ENCODE measurements around the gene SMARCC2. TPM values are rescaled to one million over a fixed set of nuclear protein-coding genes. Genes with fewer than 3 reads are reported as not detected.

The SMARCC2 gene
- total RNA-seq, 2 experiments from 2014 or later: 144 to 154 TPM

DNA sequence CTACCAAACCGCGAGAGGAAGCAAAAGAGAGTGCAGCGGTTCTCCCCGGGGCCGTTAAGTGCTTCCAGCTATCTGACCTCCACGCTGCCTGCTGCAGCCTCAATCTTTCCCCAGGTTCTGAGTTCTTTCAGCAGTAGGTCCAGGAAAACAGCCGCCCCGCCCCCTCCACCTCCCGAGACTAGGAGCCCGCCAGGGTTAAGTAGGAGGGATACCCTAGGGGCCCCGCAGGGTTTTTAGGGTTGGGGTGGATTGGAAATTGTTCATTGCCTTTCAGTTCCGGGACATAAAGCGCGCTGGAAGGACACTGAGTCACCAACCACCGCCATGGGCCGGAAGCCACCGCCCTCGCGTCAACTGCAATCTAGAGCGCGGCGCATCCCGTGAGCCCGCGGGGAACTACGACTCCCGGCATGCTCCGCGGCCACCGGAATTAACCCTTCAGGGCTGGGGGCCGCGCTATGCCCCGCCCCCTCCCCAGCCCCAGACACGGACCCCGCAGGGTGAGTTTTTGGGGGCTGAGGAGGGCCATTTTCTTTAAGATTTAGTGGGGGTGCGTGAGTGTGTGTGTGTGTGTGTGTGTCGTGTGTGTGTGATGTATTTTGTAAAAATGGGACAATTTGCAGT, 37.0 kb downstream of the SMARCC2 start, which contains the start of gene MYL6B:
MYL6B (plus strand) TSS at position 456 of the 624 bp plus-strand sequence. CDS start 1,332 bp downstream, outside the sequence.
- Mint-ChIP-seq H3K27ac (peak within 1 kb of the TSS; percentile 99), H3K4me1 (ENCODE audit: low read depth) (peaks cover 57% of the 10 kb centered on the region), H3K27me3 (ENCODE audit: low read depth) (no peaks in the 10 kb centered on the region), H3K9me3 (ENCODE audit: insufficient read depth) (no peaks in the 10 kb centered on the region), H3K36me3 (ENCODE audit: low read depth) (peaks cover 20% of the 10 kb centered on the region), H3K4me3 (peak within 1 kb of the TSS; percentile 92)
- DNase-seq (peak; percentile 97), ATAC-seq (peak; percentile 91)
- POLR2A ChIA-PET: interaction anchor here (0.7 to 1.7 kb wide), 16 partner anchors 9 to 476 kb away, joined by 3 to 23 read pairs (median 6); partner anchors contain the start of genes CS, ESYT1, PA2G4 and SMARCC2
- CTCF ChIA-PET: interaction anchor here (0.6 to 1.5 kb wide), 13 partner anchors 10 to 327 kb away, joined by 3 to 33 read pairs (median 4); partner anchors contain the start of genes ESYT1, RNF41, SMARCC2 and TIMELESS

DNA sequence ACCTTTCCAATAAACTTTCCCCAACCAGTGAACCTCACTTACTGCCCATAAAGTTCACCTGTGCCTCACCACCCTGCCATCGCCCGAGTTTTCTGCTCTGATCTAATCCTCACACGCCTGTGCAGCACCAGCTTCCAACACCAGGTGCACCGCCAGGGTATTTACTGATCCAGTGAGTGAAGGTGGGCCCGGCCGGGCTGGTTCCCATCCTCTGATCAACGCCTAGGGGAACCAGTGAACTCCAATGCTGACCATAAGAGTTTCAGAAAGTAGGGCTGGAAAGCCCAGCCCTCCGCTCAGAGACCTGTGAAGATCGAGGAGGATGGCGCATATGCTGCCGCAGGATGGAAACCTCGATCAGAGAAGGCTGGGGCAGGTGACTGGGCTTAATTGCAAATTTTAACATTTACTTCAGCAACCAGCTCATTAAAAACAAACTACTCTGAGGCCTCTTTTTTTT, 37.6 kb downstream of the SMARCC2 start:
- Mint-ChIP-seq H3K9me3 (ENCODE audit: insufficient read depth) (no peaks in the 10 kb centered on the region), H3K4me3 (peak overlapping the region; percentile 92), H3K4me1 (ENCODE audit: low read depth) (peaks cover 55% of the 10 kb centered on the region), H3K36me3 (ENCODE audit: low read depth) (peaks cover 19% of the 10 kb centered on the region), H3K27ac (peak overlapping the region; percentile 99), H3K27me3 (ENCODE audit: low read depth) (no peaks in the 10 kb centered on the region)
- ChIA-PET CTCF (interaction anchor here (0.6 to 1.5 kb wide), 13 partner anchors 9 to 327 kb away, joined by 3 to 33 read pairs (median 4); partner anchors contain the start of genes ESYT1, RNF41, SMARCC2 and TIMELESS), POLR2A (interaction anchor here (0.7 to 1.7 kb wide), 17 partner anchors 9 to 477 kb away, joined by 3 to 23 read pairs (median 5); partner anchors contain the start of genes CS, ESYT1, PA2G4 and SMARCC2)
- ATAC-seq: peak; percentile 80
- peak; percentile 80 for DNase-seq

DNA sequence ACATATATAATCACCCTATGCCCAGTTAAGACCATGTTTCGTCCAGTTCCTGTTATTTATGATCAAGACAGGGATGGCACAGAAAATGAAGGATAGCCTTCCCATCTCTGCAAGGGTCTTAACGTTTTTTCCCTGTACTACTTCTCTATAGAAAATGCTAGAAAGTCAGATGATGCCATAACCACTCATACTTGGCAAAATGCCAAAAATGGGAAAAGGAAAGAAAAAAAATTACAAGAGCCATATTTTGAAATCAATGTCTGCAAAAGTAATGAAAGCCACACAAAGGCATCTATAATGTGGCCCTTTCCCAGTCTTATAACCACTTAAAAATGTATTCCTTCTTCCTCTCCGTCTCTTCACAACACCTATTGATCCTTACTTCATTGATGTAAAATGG, 38.7 kb downstream of the SMARCC2 start:
- ChIA-PET CTCF (interaction anchor here (0.8 to 1.3 kb wide), 2 partner anchors 23 to 24 kb away, joined by 3 to 4 read pairs; partner anchors contain the start of gene ESYT1), POLR2A (interaction anchor here (0.6 to 1.4 kb wide), 2 partner anchors 16 to 431 kb away, joined by 3 to 5 read pairs; no protein-coding TSS in a partner anchor)
- ATAC-seq (no peak), DNase-seq (no peak)
- Mint-ChIP-seq H3K27me3 (ENCODE audit: low read depth) (no peaks in the 10 kb centered on the region), H3K4me3 (peak overlapping the region; percentile 92), H3K36me3 (ENCODE audit: low read depth) (peaks cover 16% of the 10 kb centered on the region), H3K27ac (peak overlapping the region; percentile 99), H3K9me3 (ENCODE audit: insufficient read depth) (no peaks in the 10 kb centered on the region), H3K4me1 (ENCODE audit: low read depth) (peaks cover 51% of the 10 kb centered on the region)

DNA sequence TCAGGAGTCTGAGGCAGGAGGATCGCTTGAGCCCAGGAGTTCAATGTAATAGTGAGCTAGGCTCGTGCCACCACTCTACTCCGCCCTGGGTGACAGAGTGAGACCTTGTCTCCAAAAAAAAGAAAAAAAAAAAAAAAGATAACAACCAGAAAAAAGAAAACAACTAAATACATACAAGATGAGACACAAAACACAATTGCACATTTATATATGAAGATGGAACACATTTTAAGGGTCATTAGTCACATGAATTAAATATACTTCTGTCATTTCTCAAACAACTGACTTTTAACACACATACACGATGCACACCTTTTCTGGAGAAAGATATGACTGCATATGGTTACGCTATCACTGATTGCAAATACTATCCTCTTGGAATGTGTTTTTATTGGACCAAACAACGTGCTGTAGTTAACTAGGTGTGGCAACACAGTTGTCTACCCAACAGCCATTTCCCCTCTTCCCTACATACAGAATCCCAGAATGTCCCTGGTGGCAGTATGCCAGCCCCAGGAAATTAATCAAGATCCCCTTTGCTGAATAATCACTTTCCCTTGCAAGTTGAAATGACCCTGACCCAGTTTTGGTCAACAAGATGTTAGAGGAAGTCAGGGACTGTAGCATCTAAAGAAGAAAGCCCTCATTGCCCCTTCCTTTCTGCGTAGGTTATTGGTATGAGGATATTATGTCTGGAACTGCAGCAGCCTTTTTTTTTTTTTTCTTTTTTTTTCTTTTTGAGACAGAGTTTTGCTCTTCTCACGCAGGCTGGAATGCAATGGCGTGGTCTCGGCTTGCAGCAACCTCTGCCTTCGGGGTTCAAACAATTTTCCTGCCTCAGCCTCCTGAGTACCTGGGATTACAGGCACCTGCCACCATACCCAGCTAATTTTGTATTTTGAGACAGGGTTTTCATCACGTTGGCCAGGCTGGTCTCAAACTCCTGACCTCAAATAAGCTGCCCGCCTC, 42.5 kb downstream of the SMARCC2 start:
- H3K4me3 Mint-ChIP-seq: no peak overlapping the region
- CTCF ChIA-PET: no interaction called here
- peaks cover 39% of the 10 kb centered on the region for H3K4me1 Mint-ChIP-seq (ENCODE audit: low read depth)

DNA sequence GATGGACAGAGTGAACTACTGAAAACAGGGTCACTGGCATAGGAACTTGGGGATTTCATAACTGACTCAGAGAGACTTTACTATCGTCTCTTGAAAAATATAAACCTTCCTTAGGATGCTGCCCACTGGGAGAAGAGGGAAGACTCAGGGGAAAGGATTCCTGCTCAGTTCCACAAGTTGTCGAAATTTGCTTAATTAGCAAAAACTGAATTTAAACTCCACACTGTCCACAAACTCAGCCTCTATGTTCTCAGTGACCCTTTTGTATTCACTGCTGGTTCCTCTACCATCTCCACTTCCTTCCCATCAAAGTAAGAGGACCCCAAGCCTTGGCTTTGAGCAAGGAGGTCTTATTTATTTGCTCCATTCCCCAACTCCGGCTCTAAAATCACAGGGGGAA, 44.1 kb downstream of the SMARCC2 start:
- no peak overlapping the region for H3K27ac Mint-ChIP-seq
- H3K9me3 Mint-ChIP-seq (ENCODE audit: insufficient read depth): no peaks in the 10 kb centered on the region
- DNase-seq: no peak
- no peaks in the 10 kb centered on the region for H3K27me3 Mint-ChIP-seq (ENCODE audit: low read depth)
- CTCF ChIA-PET: no interaction called here
- no peak overlapping the region for H3K4me3 Mint-ChIP-seq
- no peak for ATAC-seq
- POLR2A ChIA-PET: interaction anchor here (1.8 to 4.1 kb wide), 2 partner anchors 17 kb away, joined by 10 to 30 read pairs; partner anchors contain the start of gene ESYT1
- peaks cover 49% of the 10 kb centered on the region for H3K36me3 Mint-ChIP-seq (ENCODE audit: low read depth)
- peaks cover 32% of the 10 kb centered on the region for H3K4me1 Mint-ChIP-seq (ENCODE audit: low read depth)

More for the DNA sequence above, 42.5 kb downstream of the SMARCC2 start:
- Mint-ChIP-seq H3K27me3 (ENCODE audit: low read depth) (no peaks in the 10 kb centered on the region), H3K9me3 (ENCODE audit: insufficient read depth) (no peaks in the 10 kb centered on the region), H3K36me3 (ENCODE audit: low read depth) (peaks cover 39% of the 10 kb centered on the region), H3K27ac (peak overlapping the region; percentile 25)
- no peak for ATAC-seq
- DNase-seq: no peak
- POLR2A ChIA-PET: no interaction called here

DNA sequence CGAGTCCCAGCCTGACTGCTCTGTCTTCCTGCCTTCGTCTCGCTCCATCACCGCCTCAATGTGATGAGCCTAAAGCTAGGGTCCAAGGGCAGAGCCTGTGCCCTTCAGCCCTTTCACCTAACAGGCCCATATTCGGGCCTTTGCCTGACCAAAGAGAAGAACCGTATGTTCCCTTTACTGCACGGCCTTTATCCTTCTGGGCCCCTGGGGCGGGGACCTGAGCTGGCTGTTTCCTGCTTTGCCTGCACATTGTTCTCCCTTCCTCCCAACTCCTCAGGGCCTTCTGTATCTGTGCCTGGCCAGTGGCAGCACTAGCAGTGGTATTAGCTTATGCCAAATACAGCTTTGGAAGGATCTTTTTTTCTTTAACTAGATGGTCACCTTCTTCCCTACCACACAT, 45.4 kb downstream of the SMARCC2 start:
- peaks cover 57% of the 10 kb centered on the region for H3K36me3 Mint-ChIP-seq (ENCODE audit: low read depth)
- H3K4me1 Mint-ChIP-seq (ENCODE audit: low read depth): peaks cover 41% of the 10 kb centered on the region
- ChIA-PET CTCF (interaction anchor here (0.8 to 1.3 kb wide), 3 partner anchors 25 to 79 kb away, joined by 3 to 6 read pairs (median 6); partner anchors contain the start of genes SMARCC2 and ZC3H10), POLR2A (interaction anchor here (0.6 to 4.1 kb wide), 5 partner anchors 11 to 18 kb away, joined by 3 to 30 read pairs (median 4); partner anchors contain the start of genes ESYT1 and MYL6)
- DNase-seq (no peak), ATAC-seq (no peak)
- no peak overlapping the region for H3K4me3 Mint-ChIP-seq
- H3K27me3 Mint-ChIP-seq (ENCODE audit: low read depth): no peaks in the 10 kb centered on the region
- H3K27ac Mint-ChIP-seq: peak overlapping the region; percentile 68
- H3K9me3 Mint-ChIP-seq (ENCODE audit: insufficient read depth): no peaks in the 10 kb centered on the region

DNA sequence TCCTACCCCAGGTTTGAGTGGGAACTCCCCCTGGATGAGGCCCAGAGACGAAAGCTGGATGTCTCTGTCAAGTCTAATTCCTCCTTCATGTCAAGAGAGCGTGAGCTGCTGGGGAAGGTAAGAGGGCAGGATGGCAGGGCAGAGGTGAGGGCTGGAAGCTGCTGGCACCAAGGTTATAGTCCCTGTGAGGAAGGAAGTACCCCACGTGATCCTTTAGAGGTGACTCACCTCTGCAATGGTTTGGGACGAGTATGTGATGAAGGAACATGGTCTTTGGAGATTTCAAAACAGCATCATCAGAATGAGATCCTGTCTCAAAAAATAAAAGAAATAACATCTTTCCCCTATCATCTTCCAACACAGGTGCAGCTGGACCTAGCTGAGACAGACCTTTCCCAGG, 46.1 kb downstream of the SMARCC2 start:
- no peaks in the 10 kb centered on the region for H3K9me3 Mint-ChIP-seq (ENCODE audit: insufficient read depth)
- DNase-seq (no peak), ATAC-seq (no peak)
- CTCF ChIA-PET: interaction anchor here (1.0 to 1.9 kb wide), 4 partner anchors 9 to 46 kb away, joined by 6 to 7 read pairs (median 6); partner anchors contain the start of genes ESYT1, MYL6B, SMARCC2 and ZC3H10
- H3K27ac Mint-ChIP-seq: peak overlapping the region; percentile 68
- no peaks in the 10 kb centered on the region for H3K27me3 Mint-ChIP-seq (ENCODE audit: low read depth)
- H3K36me3 Mint-ChIP-seq (ENCODE audit: low read depth): peaks cover 63% of the 10 kb centered on the region
- peaks cover 47% of the 10 kb centered on the region for H3K4me1 Mint-ChIP-seq (ENCODE audit: low read depth)
- POLR2A ChIA-PET: interaction anchor here (1.1 to 4.1 kb wide), 4 partner anchors 9 to 16 kb away, joined by 3 to 30 read pairs (median 6); partner anchors contain the start of genes ESYT1 and MYL6B
- H3K4me3 Mint-ChIP-seq: no peak overlapping the region

DNA sequence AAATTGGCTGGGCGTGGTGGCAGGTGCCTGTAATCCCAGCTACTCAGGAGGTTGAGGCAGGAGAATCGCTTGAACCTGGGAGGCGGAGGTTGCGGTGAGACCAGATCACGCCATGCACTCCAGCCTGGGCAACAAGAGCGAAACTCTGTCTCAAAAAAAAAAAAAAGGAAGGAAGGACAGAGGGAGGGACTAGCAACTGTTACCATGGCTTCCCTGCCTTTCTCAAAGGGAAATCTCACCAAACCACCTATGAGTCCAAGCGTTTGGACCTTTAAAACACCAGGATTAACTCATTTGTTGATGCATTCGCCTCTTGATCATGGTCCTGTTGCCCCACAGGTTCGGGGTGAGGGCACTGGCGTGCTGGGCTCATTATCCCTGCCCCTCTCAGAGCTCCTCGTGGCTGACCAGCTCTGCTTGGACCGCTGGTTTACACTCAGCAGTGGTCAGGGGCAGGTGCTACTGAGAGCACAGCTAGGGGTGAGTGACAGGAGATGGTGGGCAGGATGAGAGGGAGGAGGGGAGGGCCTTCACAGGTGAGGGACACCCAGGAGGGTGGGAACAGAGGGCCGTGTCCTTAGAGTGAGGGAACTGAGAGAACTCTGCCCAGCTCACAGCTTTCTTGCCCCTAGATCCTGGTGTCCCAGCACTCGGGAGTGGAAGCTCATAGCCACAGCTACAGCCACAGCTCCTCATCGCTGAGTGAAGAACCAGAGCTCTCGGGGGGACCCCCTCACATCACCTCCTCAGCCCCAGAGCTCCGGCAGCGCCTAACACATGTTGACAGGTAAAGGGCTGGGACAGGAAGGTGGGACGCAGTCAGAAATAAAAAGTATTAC, 47.1 kb downstream of the SMARCC2 start:
- ChIA-PET POLR2A (interaction anchor here (0.7 to 4.1 kb wide), 4 partner anchors 10 to 24 kb away, joined by 3 to 30 read pairs (median 5); partner anchors contain the start of genes ESYT1, MYL6B and ZC3H10), CTCF (interaction anchor here (0.6 to 1.9 kb wide), 4 partner anchors 10 to 229 kb away, joined by 3 to 7 read pairs (median 4); partner anchors contain the start of genes ESYT1 and MYL6B)
- Mint-ChIP-seq H3K27me3 (ENCODE audit: low read depth) (no peaks in the 10 kb centered on the region), H3K27ac (peak overlapping the region; percentile 68), H3K9me3 (ENCODE audit: insufficient read depth) (no peaks in the 10 kb centered on the region), H3K36me3 (ENCODE audit: low read depth) (peaks cover 74% of the 10 kb centered on the region), H3K4me1 (ENCODE audit: low read depth) (peaks cover 58% of the 10 kb centered on the region), H3K4me3 (no peak overlapping the region)
- ATAC-seq (no peak), DNase-seq (no peak)

DNA sequence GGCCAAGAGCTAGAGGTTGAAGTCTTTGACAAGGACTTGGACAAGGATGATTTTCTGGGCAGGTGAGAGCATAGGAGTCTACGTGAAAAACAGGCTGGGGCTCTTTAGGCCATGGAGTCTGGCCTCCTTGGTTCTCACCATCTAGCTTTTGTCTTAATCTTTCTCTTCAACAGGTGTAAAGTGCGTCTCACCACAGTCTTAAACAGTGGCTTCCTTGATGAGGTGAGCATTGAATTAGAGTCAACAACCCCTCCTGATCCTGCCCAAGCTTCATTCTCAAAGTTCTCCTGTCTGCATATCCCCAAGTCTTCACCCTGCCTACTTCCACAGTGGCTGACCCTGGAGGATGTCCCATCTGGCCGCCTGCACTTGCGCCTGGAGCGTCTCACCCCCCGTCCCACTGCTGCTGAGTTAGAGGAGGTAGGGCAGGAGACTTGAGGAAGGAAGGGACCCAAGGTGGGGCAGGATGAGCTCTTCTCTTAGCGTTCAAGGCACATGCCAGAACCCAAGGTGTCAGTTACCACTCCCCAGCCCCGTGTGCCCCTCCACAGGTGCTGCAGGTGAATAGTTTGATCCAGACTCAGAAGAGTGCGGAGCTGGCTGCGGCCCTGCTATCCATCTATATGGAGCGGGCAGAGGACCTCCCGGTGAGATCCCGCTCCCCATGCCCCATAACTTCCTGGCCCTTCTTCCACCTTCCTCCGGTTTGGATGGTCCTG, 51.3 kb downstream of the SMARCC2 start:
- ChIA-PET CTCF (interaction anchor here (0.6 to 2.5 kb wide), 5 partner anchors 10 to 130 kb away, joined by 3 to 13 read pairs (median 8); partner anchors contain the start of genes ESYT1, MYL6B, SMARCC2 and ZC3H10), POLR2A (interaction anchor here (0.6 to 2.0 kb wide), 9 partner anchors 8 to 57 kb away, joined by 3 to 8 read pairs (median 4); partner anchors contain the start of genes ESYT1 and ZC3H10)
- H3K27me3 Mint-ChIP-seq (ENCODE audit: low read depth): no peaks in the 10 kb centered on the region
- ATAC-seq (peak; percentile 14), DNase-seq (no peak)
- peaks cover 81% of the 10 kb centered on the region for H3K36me3 Mint-ChIP-seq (ENCODE audit: low read depth)
- H3K4me3 Mint-ChIP-seq: no peak overlapping the region
- no peaks in the 10 kb centered on the region for H3K9me3 Mint-ChIP-seq (ENCODE audit: insufficient read depth)
- H3K4me1 Mint-ChIP-seq (ENCODE audit: low read depth): peaks cover 71% of the 10 kb centered on the region
- peak overlapping the region; percentile 83 for H3K27ac Mint-ChIP-seq

DNA sequence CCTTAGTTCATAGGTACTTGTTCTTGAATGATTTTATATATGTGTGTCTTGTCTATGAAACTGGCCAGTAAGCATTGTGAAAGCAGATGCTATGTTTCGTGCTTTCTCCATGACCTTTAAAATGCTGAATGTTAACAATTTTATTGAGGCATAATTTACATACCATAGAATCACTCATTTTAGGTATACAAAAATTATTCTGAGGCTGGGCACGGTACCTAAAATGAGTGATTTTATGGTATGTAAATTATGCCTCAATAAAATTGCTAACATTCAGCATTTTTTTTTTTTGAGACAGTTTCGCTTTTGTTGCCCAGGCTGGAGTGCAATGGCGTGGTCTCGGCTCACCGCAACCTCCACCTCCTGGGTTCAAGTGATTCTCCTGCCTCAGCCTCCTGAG, 54.4 kb downstream of the SMARCC2 start:
- ATAC-seq (no peak), DNase-seq (no peak)
- Mint-ChIP-seq H3K36me3 (ENCODE audit: low read depth) (peaks cover 87% of the 10 kb centered on the region), H3K4me1 (ENCODE audit: low read depth) (peaks cover 77% of the 10 kb centered on the region), H3K9me3 (ENCODE audit: insufficient read depth) (no peaks in the 10 kb centered on the region), H3K27ac (no peak overlapping the region), H3K27me3 (ENCODE audit: low read depth) (no peaks in the 10 kb centered on the region), H3K4me3 (no peak overlapping the region)
- CTCF ChIA-PET: interaction anchor here (0.6 kb wide), 1 partner anchor 175 kb away, joined by 3 read pairs; no protein-coding TSS in a partner anchor
- POLR2A ChIA-PET: no interaction called here

Measured in activated CD8-positive, alpha-beta T cell treated with anti-CD3 and anti-CD28 coated beads, Interleukin-2, amount 10 ng/mL, durations not matched to agents 7 days and 5 days (primary cell).